ENCODE data around the gene AGPAT4.

DNA sequence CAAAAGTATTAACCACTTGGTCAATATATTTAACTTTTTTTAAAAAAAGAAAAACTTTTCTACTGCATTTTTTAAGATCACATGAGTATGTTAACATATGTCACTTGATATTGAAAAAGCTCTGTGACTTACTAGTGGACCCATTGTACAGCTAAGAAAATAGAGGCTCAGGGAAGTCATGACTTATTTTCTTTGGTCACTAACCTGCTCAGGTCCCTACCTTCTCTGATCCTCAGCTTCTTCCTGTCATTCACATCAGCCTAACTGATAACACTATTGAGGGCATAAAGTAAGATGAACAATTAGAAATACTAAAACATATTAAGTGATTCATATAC is 19.8 kb downstream of the AGPAT4 start:
- TF ChIP-seq, protein P1, sequence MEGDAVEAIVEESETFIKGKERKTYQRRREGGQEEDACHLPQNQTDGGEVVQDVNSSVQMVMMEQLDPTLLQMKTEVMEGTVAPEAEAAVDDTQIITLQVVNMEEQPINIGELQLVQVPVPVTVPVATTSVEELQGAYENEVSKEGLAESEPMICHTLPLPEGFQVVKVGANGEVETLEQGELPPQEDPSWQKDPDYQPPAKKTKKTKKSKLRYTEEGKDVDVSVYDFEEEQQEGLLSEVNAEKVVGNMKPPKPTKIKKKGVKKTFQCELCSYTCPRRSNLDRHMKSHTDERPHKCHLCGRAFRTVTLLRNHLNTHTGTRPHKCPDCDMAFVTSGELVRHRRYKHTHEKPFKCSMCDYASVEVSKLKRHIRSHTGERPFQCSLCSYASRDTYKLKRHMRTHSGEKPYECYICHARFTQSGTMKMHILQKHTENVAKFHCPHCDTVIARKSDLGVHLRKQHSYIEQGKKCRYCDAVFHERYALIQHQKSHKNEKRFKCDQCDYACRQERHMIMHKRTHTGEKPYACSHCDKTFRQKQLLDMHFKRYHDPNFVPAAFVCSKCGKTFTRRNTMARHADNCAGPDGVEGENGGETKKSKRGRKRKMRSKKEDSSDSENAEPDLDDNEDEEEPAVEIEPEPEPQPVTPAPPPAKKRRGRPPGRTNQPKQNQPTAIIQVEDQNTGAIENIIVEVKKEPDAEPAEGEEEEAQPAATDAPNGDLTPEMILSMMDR (conservative IDR thresholded peaks at IDR 0.05; ENCODE audit: low read depth, low read length) = no peak
- no peak for TF ChIP-seq EZH2 (IDR thresholded peaks at IDR 0.05; ENCODE audit: borderline replicate concordance, low read depth, low read length, poor library complexity, severe bottlenecking)

All from A673 (cell line).